B cell (primary cell): Measurements from ENCODE around the gene QPCT. TPM values are rescaled to one million over a fixed set of nuclear protein-coding genes. Genes with fewer than 3 reads are reported as not detected.
A peak's percentile ranks its signal among the peaks of the same experiment; 100 is the strongest.

ENCODE experiments used
- ATAC-seq: fragments of 200-7000 bp; cut with Tn5 transposase; one replicate; pipeline ENCODE4 v1.10.0; 2021; ENCODE audit warnings: low read depth, mild to moderate bottlenecking, moderate number of reproducible peaks, moderate library complexity
- CTCF ChIA-PET: fragments of 350-600 bp; sonication (Branson Sonifier 250); formaldehyde crosslinking; loops from one replicate; lab custom pipeline; 2021; ENCODE audit warnings: antibody characterized with exemption, inconsistent platforms; lab: Charles Lee
- POLR2A ChIA-PET: fragments of 350-600 bp; sonication (Branson Sonifier 250); formaldehyde crosslinking; loops from one replicate; lab custom pipeline; 2021; ENCODE audit warnings: antibody characterized with exemption; lab: Charles Lee
- DNase-seq: peaks from one replicate; pipeline ENCODE4 v3.0.0; 2013
- H2AFZ ChIP-seq: 2 replicates; pipeline ENCODE4 v1.6.1; 2012; ENCODE audit warnings: mild to moderate bottlenecking, low read depth, low read length; ENCODE audit not compliant: insufficient read depth, poor library complexity, severe bottlenecking
- H3K27ac ChIP-seq, 2 donors: 1 replicate in 1 of 2; 2 replicates in 1 of 2; pipeline ENCODE4 v1.5.1; 2012 to 2013; ENCODE audit warnings: low read length in 2 of 2, mild to moderate bottlenecking in 2 of 2, moderate library complexity in 1 of 2
- H3K27me3 ChIP-seq, 4 experiments: fragments of 200-600 bp in 1 of 4; sonication (generic) in 1 of 4; replicated peaks in 1 of 4; 1 replicate in 2 of 4; 2 replicates in 2 of 4; pipeline versions ENCODE4 v1.6.1 to v1.7.0; 2013 to 2016; ENCODE audit warnings: low read length in 3 of 4, mild to moderate bottlenecking in 2 of 4, mixed read lengths in 1 of 4, moderate library complexity in 1 of 4; ENCODE audit not compliant: insufficient read depth in 4 of 4, control insufficient read depth in 3 of 4; ENCODE audit errors: control extremely low read depth in 1 of 4
- H3K36me3 ChIP-seq, 2 experiments: replicated peaks in 1 of 2; 1 replicate in 1 of 2; 2 replicates in 1 of 2; pipeline versions ENCODE4 v1.6.1 to v1.7.1; 2013; ENCODE audit warnings: low read length in 1 of 2; ENCODE audit not compliant: insufficient read depth in 2 of 2, control insufficient read depth in 1 of 2; ENCODE audit errors: control extremely low read depth in 1 of 2, extremely low read depth in 1 of 2
- H3K4me1 ChIP-seq, 2 donors: fragments of 200-600 bp in 1 of 2; sonication (generic) in 1 of 2; 1 replicate in 1 of 2; 2 replicates in 1 of 2; pipeline versions ENCODE4 v1.5.1 to v1.6.1; 2013 to 2017; ENCODE audit warnings: low read length in 2 of 2; ENCODE audit not compliant: control insufficient read depth in 2 of 2, insufficient read depth in 2 of 2
- H3K4me2 ChIP-seq: replicated peaks from 2 replicates; pipeline ENCODE3; 2012; ENCODE audit warnings: mild to moderate bottlenecking, low read depth, low read length; ENCODE audit not compliant: poor library complexity, severe bottlenecking
- H3K4me3 ChIP-seq, 5 experiments: fragments of 200-600 bp in 1 of 5; sonication (generic) in 1 of 5; 1 replicate in 3 of 5; 2 replicates in 2 of 5; pipeline versions ENCODE4 v1.5.1 to v1.7.0; 2011 to 2016; ENCODE audit warnings: low read length in 4 of 5, mild to moderate bottlenecking in 4 of 5, low read depth in 2 of 5, control low read depth in 1 of 5, moderate library complexity in 1 of 5; ENCODE audit not compliant: insufficient read depth in 1 of 5; ENCODE audit errors: control extremely low read depth in 1 of 5, extremely low read depth in 1 of 5
- H3K79me2 ChIP-seq: fragments of 200-600 bp; sonication (generic); one replicate; pipeline ENCODE4 v1.6.0; 2016; ENCODE audit warnings: low read length; ENCODE audit not compliant: control insufficient read depth, insufficient read depth
- H3K9ac ChIP-seq: fragments of 200-600 bp; sonication (generic); 2 replicates; pipeline ENCODE4 v1.6.1; 2017; ENCODE audit warnings: mild to moderate bottlenecking, low read length, moderate library complexity
- H3K9me3 ChIP-seq, 3 donors: one replicate each; pipeline versions ENCODE4 v1.6.1 to v1.7.1; 2013; ENCODE audit warnings: low read length in 2 of 3; ENCODE audit not compliant: control insufficient read depth in 2 of 3, insufficient read depth in 1 of 3; ENCODE audit errors: control extremely low read depth in 1 of 3
- H4K20me1 ChIP-seq: 2 replicates; pipeline ENCODE4 v1.6.0; 2012; ENCODE audit warnings: mild to moderate bottlenecking, low read length; ENCODE audit not compliant: insufficient read depth, control insufficient read depth, poor library complexity, severe bottlenecking
- H3K27ac Mint-ChIP-seq: one replicate; pipeline ENCODE4 v1.8.0; 2021; ENCODE audit warnings: mixed read lengths
- H3K27me3 Mint-ChIP-seq: one replicate; pipeline ENCODE4 v1.8.0; 2021; ENCODE audit warnings: mixed read lengths
- H3K4me1 Mint-ChIP-seq: one replicate; pipeline ENCODE4 v1.8.0; 2021; ENCODE audit warnings: mixed read lengths
- H3K4me3 Mint-ChIP-seq: one replicate; pipeline ENCODE4 v1.8.0; 2021; ENCODE audit warnings: mixed read lengths
- H3K9me3 Mint-ChIP-seq: one replicate; pipeline ENCODE4 v1.8.0; 2022; ENCODE audit warnings: mixed read lengths; ENCODE audit not compliant: insufficient read depth
- EZH2 ChIP-seq: IDR thresholded peaks from 2 replicates; pipeline ENCODE4 v1.6.1; 2012; ENCODE audit warnings: borderline replicate concordance, low read depth, mild to moderate bottlenecking, moderate library complexity, low read length; ENCODE audit not compliant: insufficient read depth, poor library complexity, severe bottlenecking
- WGBS: methylation state at CpG from one replicate; pipeline ENCODE4 v1.1.5; 2013; ENCODE audit warnings: missing lambda C conversion rate; ENCODE audit not compliant: insufficient coverage; 5-methylcytosine and 5-hydroxymethylcytosine counted together
- intact Hi-C: fragments of 100-400 bp; cut with micrococcal nuclease; formaldehyde crosslinking; loops from one replicate; pipeline ENCODE4 v1.10.0; 2022
- polyA plus RNA-seq: library from polyadenylated mRNA; depleted of rRNA; stranded (reverse); fragments of >200 nt; gene quantifications from 2 replicates; pipeline ENCODE4 v1.2.3, GENCODE V29; 2012
- total RNA-seq, 2 donors: library from RNA; stranded (reverse); fragments of 120-200 nt in 1 of 2; gene quantifications; 1 replicate in 1 of 2; 2 replicates in 1 of 2; pipeline versions ENCODE4 v1.2.3 to v1.2.4, GENCODE V29; 2013 to 2022
- TF ChIP-seq, protein P1 (sequence below): fragments of 200-600 bp; IDR thresholded peaks from one replicate; pipeline ENCODE4 v1.8.0; 2022; ENCODE audit warnings: antibody characterized with exemption, mild to moderate bottlenecking

QPCT gene
- total and polyA plus RNA-seq, 2 donors (not counting 1 experiment from before 2014, with no cell fraction given), result 0.48 to 2.1 TPM

DNA sequence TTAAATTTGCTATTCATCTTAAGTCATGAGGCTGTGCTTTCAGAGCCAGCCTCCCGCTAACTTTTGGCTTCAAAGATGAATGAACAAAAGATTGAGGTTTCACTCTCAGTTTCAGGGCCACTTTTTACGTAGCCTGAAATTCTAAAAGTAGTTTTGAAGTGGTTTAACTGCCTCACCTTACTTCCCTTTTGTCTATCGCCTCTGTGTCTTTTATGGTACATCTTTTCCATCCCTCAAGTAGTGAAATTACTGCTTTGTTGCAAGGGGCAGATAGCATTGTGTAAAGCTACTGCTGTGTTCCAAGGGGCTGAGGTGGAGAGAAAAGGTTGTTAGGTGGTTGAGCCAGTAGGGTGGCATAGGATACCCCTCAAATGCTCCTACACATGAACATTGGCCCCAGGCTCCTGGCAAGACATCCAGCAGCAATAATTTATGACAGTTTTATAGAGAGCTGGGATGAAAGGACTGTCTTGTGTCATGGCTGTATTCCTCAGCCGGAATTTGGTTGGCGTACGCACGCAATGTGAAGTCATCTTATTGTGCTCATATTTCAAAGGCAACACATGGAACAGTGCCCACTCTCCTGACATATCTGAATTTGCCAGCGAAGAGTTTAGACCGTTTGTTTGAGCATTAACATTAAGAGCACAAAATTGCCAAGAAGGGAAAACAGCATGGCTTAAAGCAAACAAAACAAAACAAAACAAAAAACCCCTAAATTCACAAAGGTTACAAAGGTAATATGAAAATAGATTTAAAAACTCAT, 32.2 kb downstream of the QPCT start:
- POLR2A ChIA-PET, result interaction anchor here (1.7 to 3.2 kb wide), 2 partner anchors 14 to 52 kb away, joined by 4 to 16 read pairs; partner anchors contain the start of gene PRKD3

More for the DNA sequence above, 32.2 kb downstream of the QPCT start:
- TF ChIP-seq EZH2, result no peak
- TF ChIP-seq, protein P1, sequence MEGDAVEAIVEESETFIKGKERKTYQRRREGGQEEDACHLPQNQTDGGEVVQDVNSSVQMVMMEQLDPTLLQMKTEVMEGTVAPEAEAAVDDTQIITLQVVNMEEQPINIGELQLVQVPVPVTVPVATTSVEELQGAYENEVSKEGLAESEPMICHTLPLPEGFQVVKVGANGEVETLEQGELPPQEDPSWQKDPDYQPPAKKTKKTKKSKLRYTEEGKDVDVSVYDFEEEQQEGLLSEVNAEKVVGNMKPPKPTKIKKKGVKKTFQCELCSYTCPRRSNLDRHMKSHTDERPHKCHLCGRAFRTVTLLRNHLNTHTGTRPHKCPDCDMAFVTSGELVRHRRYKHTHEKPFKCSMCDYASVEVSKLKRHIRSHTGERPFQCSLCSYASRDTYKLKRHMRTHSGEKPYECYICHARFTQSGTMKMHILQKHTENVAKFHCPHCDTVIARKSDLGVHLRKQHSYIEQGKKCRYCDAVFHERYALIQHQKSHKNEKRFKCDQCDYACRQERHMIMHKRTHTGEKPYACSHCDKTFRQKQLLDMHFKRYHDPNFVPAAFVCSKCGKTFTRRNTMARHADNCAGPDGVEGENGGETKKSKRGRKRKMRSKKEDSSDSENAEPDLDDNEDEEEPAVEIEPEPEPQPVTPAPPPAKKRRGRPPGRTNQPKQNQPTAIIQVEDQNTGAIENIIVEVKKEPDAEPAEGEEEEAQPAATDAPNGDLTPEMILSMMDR, result no peak
- Histone ChIP-seq H2AFZ (peak overlapping the region; percentile 57), H3K27me3 (no peaks in the 10 kb centered on the region), H3K9me3 (no peaks in the 10 kb centered on the region), H3K4me3 (peak overlapping the region in 4 of 5 experiments; percentile 5 to 36 (median 30)), H3K4me1 (peaks cover 42 to 45% of the 10 kb centered on the region in 2 donors), H3K4me2 (peak overlapping the region; percentile 71), H3K9ac (peak overlapping the region; percentile 50), H3K36me3 (no peaks in the 10 kb centered on the region), H3K79me2 (no peaks in the 10 kb centered on the region), H3K27ac (peak overlapping the region; percentile 72 to 74), H4K20me1 (no peaks in the 10 kb centered on the region)
- 82% methylated on average over 4 of the region's 9 CpGs for WGBS
- Mint-ChIP-seq H3K4me3 (peak overlapping the region; percentile 83), H3K9me3 (no peaks in the 10 kb centered on the region), H3K4me1 (peaks cover 43% of the 10 kb centered on the region), H3K27me3 (no peaks in the 10 kb centered on the region), H3K27ac (peak overlapping the region; percentile 90)
- CTCF ChIA-PET, result interaction anchor here (0.6 to 4.4 kb wide), 6 partner anchors 14 to 455 kb away, joined by 3 to 24 read pairs (median 12); no protein-coding TSS in a partner anchor
- peak; percentile 81 for DNase-seq
- intact Hi-C loops, result loop anchor here (1.0 to 5.0 kb wide), 4 partner anchors 14 to 294 kb away; partner anchors contain the start of genes GPATCH11, HEATR5B and QPCT
- ATAC-seq, result peak; percentile 74
